Neuronal stem cell (in vitro differentiated cells): ENCODE results near the gene DLG5.

ENCODE experiments used
- DNase-seq: peaks from one replicate; pipeline ENCODE4 v3.0.0-alpha.2; 2013; ENCODE audit warnings: low spot score
- H2AFZ ChIP-seq: one replicate; pipeline ENCODE4 v1.6.1; 2013; ENCODE audit warnings: mild to moderate bottlenecking, low read length, inconsistent platforms
- H2AK5ac ChIP-seq: 2 replicates; pipeline ENCODE4 v1.6.1; 2013; ENCODE audit warnings: low read depth, mild to moderate bottlenecking, inconsistent platforms, low read length, moderate library complexity, mixed read lengths
- H2BK120ac ChIP-seq: 2 replicates; pipeline ENCODE4 v1.6.1; 2013; ENCODE audit warnings: low read depth, mild to moderate bottlenecking, inconsistent platforms, low read length, moderate library complexity, mixed read lengths
- H2BK12ac ChIP-seq: one replicate; pipeline ENCODE4 v1.6.1; 2013; ENCODE audit warnings: low read length, inconsistent platforms
- H2BK15ac ChIP-seq: 2 replicates; pipeline ENCODE4 v1.6.1; 2013; ENCODE audit warnings: mild to moderate bottlenecking, low read length, inconsistent platforms, mixed read lengths
- H2BK5ac ChIP-seq: one replicate; pipeline ENCODE4 v1.6.1; 2013; ENCODE audit warnings: inconsistent platforms, mild to moderate bottlenecking, low read length, moderate library complexity
- H3K14ac ChIP-seq: one replicate; pipeline ENCODE4 v1.6.1; 2013; ENCODE audit warnings: low read length, inconsistent platforms
- H3K18ac ChIP-seq: 2 replicates; pipeline ENCODE4 v1.6.1; 2013; ENCODE audit warnings: low read length, inconsistent platforms
- H3K23ac ChIP-seq: 2 replicates; pipeline ENCODE4 v1.6.1; 2013; ENCODE audit warnings: low read depth, mild to moderate bottlenecking, mixed read lengths, low read length, inconsistent platforms; ENCODE audit not compliant: poor library complexity
- H3K27ac ChIP-seq: replicated peaks from 3 replicates; pipeline ENCODE4 v1.5.1; 2013; ENCODE audit warnings: low read length, inconsistent platforms
- H3K27me3 ChIP-seq, 3 experiments: 2 replicates each; pipeline ENCODE4 v1.6.1; 2013; ENCODE audit warnings: low read length in 3 of 3, mild to moderate bottlenecking in 2 of 3, inconsistent platforms in 1 of 3, low read depth in 1 of 3, mixed read lengths in 1 of 3, moderate library complexity in 1 of 3; ENCODE audit not compliant: control insufficient read depth in 3 of 3, insufficient read depth in 3 of 3
- H3K36me3 ChIP-seq, 2 donors: replicated peaks in 1 of 2; 2 replicates each; pipeline ENCODE4 v1.6.1; 2013; ENCODE audit warnings: low read length in 2 of 2; ENCODE audit not compliant: control insufficient read depth in 2 of 2, insufficient read depth in 2 of 2
- H3K4ac ChIP-seq: 2 replicates; pipeline ENCODE4 v1.6.1; 2013; ENCODE audit warnings: inconsistent platforms, mild to moderate bottlenecking, low read length, moderate library complexity
- H3K4me1 ChIP-seq, 2 donors: 1 replicate in 1 of 2; 2 replicates in 1 of 2; pipeline ENCODE4 v1.6.1; 2013; ENCODE audit warnings: low read length in 2 of 2, low read depth in 1 of 2; ENCODE audit not compliant: control insufficient read depth in 2 of 2, insufficient read depth in 1 of 2
- H3K4me2 ChIP-seq: one replicate; pipeline ENCODE4 v1.6.1; 2013; ENCODE audit warnings: mild to moderate bottlenecking, low read length, inconsistent platforms; ENCODE audit not compliant: insufficient read depth, poor library complexity, severe bottlenecking
- H3K4me3 ChIP-seq, 2 donors: 2 replicates each; pipeline ENCODE4 v1.5.1; 2013; ENCODE audit warnings: low read length in 2 of 2, mild to moderate bottlenecking in 2 of 2, inconsistent platforms in 1 of 2, moderate library complexity in 1 of 2
- H3K79me1 ChIP-seq: one replicate; pipeline ENCODE4 v1.6.1; 2013; ENCODE audit warnings: low read depth, mild to moderate bottlenecking, inconsistent platforms, low read length, moderate library complexity
- H3K9ac ChIP-seq: one replicate; pipeline ENCODE4 v1.6.1; 2013; ENCODE audit warnings: mild to moderate bottlenecking, low read depth, low read length, inconsistent platforms; ENCODE audit not compliant: poor library complexity
- H3K9me3 ChIP-seq, 2 donors: replicated peaks in 1 of 2; 2 replicates each; pipeline versions ENCODE3 to v1.6.1; 2013; ENCODE audit warnings: low read length in 2 of 2, mild to moderate bottlenecking in 2 of 2, inconsistent platforms in 1 of 2, low read depth in 1 of 2, mixed read lengths in 1 of 2, moderate library complexity in 1 of 2; ENCODE audit not compliant: control insufficient read depth in 2 of 2, insufficient read depth in 1 of 2
- H4K8ac ChIP-seq: one replicate; pipeline ENCODE4 v1.6.1; 2013; ENCODE audit warnings: low read depth, mild to moderate bottlenecking, inconsistent platforms, low read length, moderate library complexity
- H4K91ac ChIP-seq: one replicate; pipeline ENCODE4 v1.6.1; 2013; ENCODE audit warnings: low read length, low read depth, mild to moderate bottlenecking, inconsistent platforms; ENCODE audit not compliant: poor library complexity
- WGBS, 2 donors: extraction: QIAGEN DNeasy Blood & Tissue Kit; methylation state at CpG; one replicate each; pipeline ENCODE4 v1.1.7; 2013; ENCODE audit warnings: missing lambda C conversion rate in 2 of 2, mixed read lengths in 1 of 2; ENCODE audit not compliant: insufficient read length in 2 of 2, insufficient replicate concordance in 1 of 2; ENCODE audit errors: extremely low coverage in 2 of 2; 5-methylcytosine and 5-hydroxymethylcytosine counted together

DLG5 gene

DNA sequence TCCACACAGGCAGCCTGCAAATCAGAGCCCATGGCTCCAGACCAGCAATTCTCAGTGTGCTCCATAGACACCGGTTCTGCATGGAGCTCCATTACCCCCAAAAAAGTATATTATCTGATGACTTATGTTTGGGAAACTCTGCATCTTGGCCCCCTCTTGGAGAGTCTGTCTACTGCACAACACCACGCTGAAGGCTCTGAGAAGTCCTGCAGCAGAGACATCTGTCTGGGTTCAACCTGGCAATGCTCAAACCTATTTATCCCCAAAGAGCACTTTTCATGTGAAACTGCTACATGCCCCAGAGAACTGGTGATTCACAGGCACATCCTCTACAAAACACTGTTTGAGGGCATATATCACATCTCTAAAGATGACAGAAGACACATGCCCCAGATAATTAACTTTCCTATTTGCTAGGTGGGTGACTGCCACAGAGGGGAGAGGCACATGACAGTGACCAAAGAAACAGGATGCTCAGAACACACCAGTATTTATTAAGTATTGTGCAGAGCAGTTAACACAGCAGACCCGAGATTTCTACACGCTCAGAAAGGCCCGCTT is 83.8 kb downstream of the DLG5 start:
- Histone ChIP-seq H3K9me3 (no peaks in the 10 kb centered on the region), H2BK12ac (no peak overlapping the region), H2BK15ac (no peak overlapping the region), H3K4me1 (peaks cover 9 to 17% of the 10 kb centered on the region in 2 donors), H3K4me3 (no peak overlapping the region), H2BK120ac (no peak overlapping the region), H3K23ac (no peak overlapping the region), H4K91ac (no peak overlapping the region), H2AK5ac (no peak overlapping the region), H3K79me1 (peaks cover 3% of the 10 kb centered on the region), H3K4ac (no peak overlapping the region), H2AFZ (no peak overlapping the region), H3K4me2 (no peak overlapping the region), H2BK5ac (no peak overlapping the region), H3K14ac (no peak overlapping the region), H3K9ac (no peak overlapping the region), H4K8ac (no peak overlapping the region), H3K27ac (no peak overlapping the region), H3K18ac (no peak overlapping the region), H3K36me3 (peaks cover 17 to 76% of the 10 kb centered on the region in 2 donors), H3K27me3 (no peaks in the 10 kb centered on the region)
- WGBS, 2 donors = no CpG with 5 or more reads among the region's 5 CpGs
- DNase-seq = no peak

DNA sequence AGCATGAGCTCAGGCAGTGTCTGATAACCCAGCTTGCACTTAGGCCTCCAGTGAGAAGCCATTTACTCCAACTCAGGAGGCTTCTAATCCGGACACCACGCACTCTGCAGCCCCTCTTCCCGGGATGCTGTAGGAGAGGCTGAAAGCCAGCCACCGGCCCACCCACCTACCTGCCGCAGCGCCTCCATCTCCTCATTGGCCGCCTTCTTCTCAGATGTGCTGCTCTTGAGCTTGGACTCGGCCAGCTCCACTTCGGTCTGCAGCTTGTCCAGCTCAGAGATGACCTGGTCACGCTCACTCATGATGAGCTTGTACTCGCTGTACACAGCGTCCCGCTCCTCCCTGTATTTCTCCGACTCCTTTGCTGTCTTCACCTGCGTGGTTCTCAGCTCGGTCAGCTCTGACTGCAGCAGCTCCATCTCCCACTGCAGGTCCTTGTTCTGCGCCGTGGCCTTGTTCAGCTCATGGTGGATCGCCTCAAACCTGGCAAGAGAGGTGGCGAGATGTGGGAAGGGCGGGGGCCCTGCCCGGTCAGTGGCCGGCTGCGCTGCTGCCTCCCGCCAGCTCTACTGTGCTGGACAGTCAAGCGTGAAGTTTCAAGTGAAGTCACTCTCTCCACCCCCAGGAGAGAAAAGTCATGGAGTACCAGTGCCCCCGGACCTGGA is 84.7 kb downstream of the DLG5 start:
- Histone ChIP-seq H3K4me1 (peaks cover 10 to 16% of the 10 kb centered on the region in 2 donors), H3K4me3 (no peak overlapping the region), H3K27me3 (no peaks in the 10 kb centered on the region), H4K91ac (no peak overlapping the region), H3K9me3 (no peaks in the 10 kb centered on the region), H3K18ac (no peak overlapping the region), H3K36me3 (peaks cover 17 to 77% of the 10 kb centered on the region in 2 donors), H3K9ac (no peak overlapping the region), H2AK5ac (no peak overlapping the region), H3K27ac (no peak overlapping the region), H2BK120ac (no peak overlapping the region), H2BK5ac (no peak overlapping the region), H3K4ac (no peak overlapping the region), H3K79me1 (peaks cover 3% of the 10 kb centered on the region), H3K23ac (no peak overlapping the region), H2BK12ac (no peak overlapping the region), H4K8ac (no peak overlapping the region), H2BK15ac (no peak overlapping the region), H3K4me2 (no peak overlapping the region), H3K14ac (no peak overlapping the region), H2AFZ (no peak overlapping the region)
- WGBS, 2 donors = no CpG with 5 or more reads among the region's 27 CpGs
- no peak for DNase-seq

DNA sequence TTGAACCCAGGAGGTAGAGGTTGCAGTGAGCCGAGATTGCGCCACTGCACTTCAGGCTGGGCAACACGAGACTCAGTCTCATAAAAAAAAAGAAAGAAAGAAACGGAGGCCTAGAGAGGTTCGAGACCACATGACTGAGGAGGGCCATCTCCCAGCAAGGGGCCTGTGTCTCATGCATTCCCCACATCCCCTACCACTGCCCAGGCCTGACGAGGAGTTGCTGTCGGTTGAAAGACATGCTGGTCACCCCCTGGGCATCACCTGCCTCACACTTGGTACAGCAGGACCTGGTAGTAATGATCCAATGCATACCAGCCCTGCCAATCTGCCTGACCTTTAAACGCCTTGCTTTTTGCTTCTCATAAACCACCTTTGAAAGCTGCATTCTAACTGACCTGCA is 85.9 kb downstream of the DLG5 start:
- H2BK120ac ChIP-seq = no peak overlapping the region
- H3K36me3 ChIP-seq = peaks cover 19 to 85% of the 10 kb centered on the region in 2 donors
- no peak overlapping the region for H3K14ac ChIP-seq
- no peak overlapping the region for H3K18ac ChIP-seq
- H3K4me1 ChIP-seq = peaks cover 14 to 15% of the 10 kb centered on the region in 2 donors
- H3K9me3 ChIP-seq = no peaks in the 10 kb centered on the region
- H3K4me2 ChIP-seq = no peak overlapping the region
- no peak overlapping the region for H3K4ac ChIP-seq
- no peaks in the 10 kb centered on the region for H3K27me3 ChIP-seq
- H3K79me1 ChIP-seq = peaks cover 3% of the 10 kb centered on the region
- H2BK5ac ChIP-seq = no peak overlapping the region
- H3K27ac ChIP-seq = no peak overlapping the region
- H4K8ac ChIP-seq = no peak overlapping the region
- no peak overlapping the region for H3K4me3 ChIP-seq
- no peak overlapping the region for H3K23ac ChIP-seq
- H2AK5ac ChIP-seq = no peak overlapping the region
- peak overlapping the region; percentile 47 for H3K9ac ChIP-seq
- no peak overlapping the region for H2AFZ ChIP-seq
- no CpG with 5 or more reads among the region's 8 CpGs for WGBS, 2 donors
- no peak overlapping the region for H2BK15ac ChIP-seq
- no peak for DNase-seq
- H2BK12ac ChIP-seq = no peak overlapping the region
- H4K91ac ChIP-seq = no peak overlapping the region

DNA sequence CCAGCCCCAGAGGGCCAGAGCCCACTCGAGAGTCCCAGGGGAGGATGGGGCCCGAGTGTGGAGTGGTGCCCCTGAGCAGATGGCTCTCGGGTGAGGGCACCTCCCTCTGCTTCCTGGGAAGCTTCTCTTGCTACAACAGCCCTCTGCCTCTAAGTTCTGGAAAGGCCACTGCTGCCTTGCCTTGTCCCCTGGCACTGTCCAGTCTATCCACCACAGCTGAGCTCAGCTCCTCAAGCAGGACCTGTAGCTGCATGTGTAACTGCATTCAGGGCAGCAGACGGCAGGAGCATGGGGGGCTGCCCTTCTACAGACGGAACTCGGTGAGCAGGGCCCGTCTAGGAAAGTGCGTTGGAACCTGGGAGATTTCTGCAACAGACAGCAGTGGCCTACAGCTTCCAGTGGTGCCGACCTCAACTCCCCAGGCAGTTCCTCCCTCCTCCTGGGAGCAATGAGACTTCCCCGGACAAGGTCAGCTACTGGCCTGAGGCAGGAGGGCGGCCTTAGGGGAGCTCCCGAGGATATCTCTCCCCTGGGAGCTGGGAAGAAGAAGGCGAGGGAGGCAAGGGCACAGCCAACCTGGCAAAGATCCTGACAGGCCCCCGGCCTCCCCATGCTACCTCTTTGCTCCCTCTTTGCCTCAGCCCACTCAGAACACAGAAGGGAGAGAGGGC is 88.5 kb downstream of the DLG5 start:
- peak overlapping the region; percentile 49 for H3K14ac ChIP-seq
- no peaks in the 10 kb centered on the region for H3K9me3 ChIP-seq
- H3K36me3 ChIP-seq = peaks cover 30 to 94% of the 10 kb centered on the region in 2 donors
- no peak overlapping the region for H3K4me3 ChIP-seq
- peak overlapping the region; percentile 51 for H2BK15ac ChIP-seq
- no CpG with 5 or more reads among the region's 14 CpGs for WGBS, 2 donors
- no peak overlapping the region for H4K91ac ChIP-seq
- H2BK5ac ChIP-seq = peak overlapping the region; percentile 93
- peak overlapping the region; percentile 40 for H3K23ac ChIP-seq
- H3K4ac ChIP-seq = no peak overlapping the region
- H4K8ac ChIP-seq = no peak overlapping the region
- no peaks in the 10 kb centered on the region for H3K27me3 ChIP-seq
- peak overlapping the region; percentile 91 for H2AK5ac ChIP-seq
- H3K9ac ChIP-seq = peak overlapping the region; percentile 70
- peak overlapping the region; percentile 16 for H3K27ac ChIP-seq
- DNase-seq = peak; percentile 18
- H3K4me2 ChIP-seq = no peak overlapping the region
- peak overlapping the region; percentile 45 for H2BK120ac ChIP-seq
- no peaks in the 10 kb centered on the region for H3K79me1 ChIP-seq
- H2AFZ ChIP-seq = no peak overlapping the region
- H2BK12ac ChIP-seq = peak overlapping the region; percentile 91
- peak overlapping the region; percentile 91 for H3K18ac ChIP-seq
- H3K4me1 ChIP-seq = peaks cover 14 to 15% of the 10 kb centered on the region in 2 donors
